Tibial artery (tissue), 4 donors: Measurements from ENCODE around the gene MAML2.

Experiments used
- DNase-seq, 2 donors: peaks; one replicate each; pipeline ENCODE4 v3.0.0-alpha.2; 2019
- H3K27ac ChIP-seq, 2 donors: fragments of 200-600 bp; sonication (generic) in 1 of 2; 1 replicate in 1 of 2; 2 replicates in 1 of 2; pipeline ENCODE4 v1.5.1; 2018 to 2019; ENCODE audit warnings: mild to moderate bottlenecking in 1 of 2
- H3K27me3 ChIP-seq, 2 donors: fragments of 200-600 bp; sonication (generic) in 1 of 2; one replicate each; pipeline versions ENCODE4 v1.5.1 to v1.6.0; 2016 to 2019
- H3K36me3 ChIP-seq, 3 donors: fragments of 200-600 bp; sonication (generic) in 2 of 3; one replicate each; pipeline ENCODE4 v1.5.1; 2016 to 2019; ENCODE audit warnings: mild to moderate bottlenecking in 2 of 3
- H3K4me1 ChIP-seq, 4 donors: fragments of 200-600 bp; sonication (generic) in 2 of 4; 1 replicate in 3 of 4; 2 replicates in 1 of 4; pipeline ENCODE4 v1.5.1; 2016 to 2019
- H3K4me3 ChIP-seq, 2 donors: fragments of 200-600 bp; sonication (generic) in 1 of 2; 1 replicate in 1 of 2; 2 replicates in 1 of 2; pipeline ENCODE4 v1.5.1; 2018 to 2019; ENCODE audit warnings: mild to moderate bottlenecking in 2 of 2
- H3K9me3 ChIP-seq, 3 donors: fragments of 200-600 bp; sonication (generic) in 1 of 3; one replicate each; pipeline ENCODE4 v1.5.1; 2016 to 2019
- CTCF ChIP-seq, 2 experiments: fragments of 200-600 bp in 1 of 2; fragments of 450-650 bp in 1 of 2; IDR thresholded peaks; one replicate each; pipeline ENCODE4 v1.5.1; 2017 to 2019; ENCODE audit warnings: antibody characterized with exemption in 2 of 2, mild to moderate bottlenecking in 1 of 2, moderate library complexity in 1 of 2
- intact Hi-C: fragments of 100-400 bp; cut with DNase I; formaldehyde crosslinking; loops from one replicate; pipeline ENCODE4 v1.15.0; 2023; ENCODE audit warnings: low total_unique reads

Gene MAML2

DNA sequence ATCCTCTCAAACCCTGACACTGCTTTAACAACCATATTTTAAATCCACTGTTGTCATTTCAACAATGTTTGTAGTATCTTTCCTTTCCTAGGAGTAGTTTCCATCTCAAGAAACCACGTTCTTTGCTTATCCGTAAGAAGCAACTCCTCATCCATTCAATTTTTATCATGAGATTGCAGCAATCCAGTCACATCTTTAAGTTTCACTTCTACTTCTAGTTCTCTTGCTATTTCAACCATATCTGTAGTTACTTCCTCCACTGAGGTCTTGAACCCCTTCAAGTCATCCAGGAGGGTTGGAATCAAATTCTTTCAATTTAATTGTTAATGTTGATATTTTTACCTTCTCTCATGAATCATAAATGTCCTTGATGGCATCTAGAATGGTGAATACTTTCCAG lies 24.3 kb upstream of the MAML2 start:
- intact Hi-C loops: no loop called here

DNA sequence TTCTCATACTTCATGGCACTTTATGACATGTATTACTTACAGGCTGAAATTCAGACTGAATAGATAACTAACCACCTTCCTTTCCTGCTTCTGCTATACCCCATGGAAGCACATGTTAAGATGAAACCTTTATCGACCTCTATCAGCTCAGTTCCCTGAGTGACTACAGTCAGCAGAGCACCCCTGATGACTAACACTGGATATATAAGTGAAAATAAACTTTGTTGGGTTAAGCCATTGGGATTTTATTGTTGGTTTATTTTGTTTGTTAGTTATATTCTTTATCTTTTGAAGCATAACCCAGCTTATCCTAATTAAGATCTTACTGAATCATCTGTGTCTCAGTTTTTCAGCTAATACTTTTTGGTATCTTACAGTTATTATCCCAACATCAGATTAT lies 23.0 kb upstream of the MAML2 start:
- Histone ChIP-seq H3K27ac (no peak overlapping the region), H3K36me3 (peaks cover 41 to 49% (median 46%) of the 10 kb centered on the region in 3 donors), H3K4me3 (no peak overlapping the region), H3K27me3 (no peaks in the 10 kb centered on the region), H3K4me1 (no peaks in the 10 kb centered on the region), H3K9me3 (no peaks in the 10 kb centered on the region)
- no peak for TF ChIP-seq CTCF (IDR thresholded peaks at IDR 0.05)
- no peak for DNase-seq
- intact Hi-C loops: no loop called here

More for the DNA sequence above, 24.3 kb upstream of the MAML2 start:
- TF ChIP-seq CTCF (IDR thresholded peaks at IDR 0.05): no peak
- no peak overlapping the region for H3K4me3 ChIP-seq
- no peak for DNase-seq
- H3K27ac ChIP-seq: no peak overlapping the region
- H3K27me3 ChIP-seq: no peaks in the 10 kb centered on the region
- H3K36me3 ChIP-seq: peaks cover 50 to 57% (median 54%) of the 10 kb centered on the region in 3 donors
- no peaks in the 10 kb centered on the region for H3K4me1 ChIP-seq
- no peaks in the 10 kb centered on the region for H3K9me3 ChIP-seq

- H3K4me1 ChIP-seq: no peaks in the 10 kb centered on the region
- intact Hi-C loops: no loop called here
- no peaks in the 10 kb centered on the region for H3K27me3 ChIP-seq
- no peak for TF ChIP-seq CTCF (IDR thresholded peaks at IDR 0.05)
- H3K27ac ChIP-seq: no peak overlapping the region
- H3K36me3 ChIP-seq: peaks cover 36 to 46% (median 42%) of the 10 kb centered on the region in 3 donors
- H3K4me3 ChIP-seq: no peak overlapping the region
- DNase-seq: no peak
- no peaks in the 10 kb centered on the region for H3K9me3 ChIP-seq
Measured at GRCh38 chr11:96365493-96365892, 22.5 kb upstream of the MAML2 start.

GRCh38 chr11:96361778-96362177 lies 18.8 kb upstream of the MAML2 start:
- no peak overlapping the region for H3K27ac ChIP-seq
- DNase-seq: no peak
- no peak for TF ChIP-seq CTCF (IDR thresholded peaks at IDR 0.05)
- no peaks in the 10 kb centered on the region for H3K27me3 ChIP-seq
- peaks cover 30 to 39% (median 35%) of the 10 kb centered on the region in 3 donors for H3K36me3 ChIP-seq
- intact Hi-C loops: no loop called here
- H3K4me1 ChIP-seq: no peaks in the 10 kb centered on the region
- H3K9me3 ChIP-seq: no peaks in the 10 kb centered on the region
- H3K4me3 ChIP-seq: no peak overlapping the region

GRCh38 chr11:96358321-96358720 lies 15.3 kb upstream of the MAML2 start:
- Histone ChIP-seq H3K9me3 (no peaks in the 10 kb centered on the region), H3K36me3 (peaks cover 17 to 50% (median 40%) of the 10 kb centered on the region in 3 donors)

More at GRCh38 chr11:96358321-96358720, 15.3 kb upstream of the MAML2 start:
- Histone ChIP-seq H3K27me3 (no peaks in the 10 kb centered on the region), H3K4me1 (no peaks in the 10 kb centered on the region), H3K27ac (no peak overlapping the region), H3K4me3 (no peak overlapping the region)
- intact Hi-C loops: no loop called here
- no peak for DNase-seq
- no peak for TF ChIP-seq CTCF (IDR thresholded peaks at IDR 0.05)
